Left hindlimb (tissue), 1 donor: ENCODE data around the gene CBR1.
A peak's percentile ranks its signal among the peaks of the same experiment; 100 is the strongest.

ENCODE experiments used
- DNase-seq: peaks from one replicate; pipeline ENCODE4 v3.0.0-alpha.2; 2018

Gene CBR1

DNA sequence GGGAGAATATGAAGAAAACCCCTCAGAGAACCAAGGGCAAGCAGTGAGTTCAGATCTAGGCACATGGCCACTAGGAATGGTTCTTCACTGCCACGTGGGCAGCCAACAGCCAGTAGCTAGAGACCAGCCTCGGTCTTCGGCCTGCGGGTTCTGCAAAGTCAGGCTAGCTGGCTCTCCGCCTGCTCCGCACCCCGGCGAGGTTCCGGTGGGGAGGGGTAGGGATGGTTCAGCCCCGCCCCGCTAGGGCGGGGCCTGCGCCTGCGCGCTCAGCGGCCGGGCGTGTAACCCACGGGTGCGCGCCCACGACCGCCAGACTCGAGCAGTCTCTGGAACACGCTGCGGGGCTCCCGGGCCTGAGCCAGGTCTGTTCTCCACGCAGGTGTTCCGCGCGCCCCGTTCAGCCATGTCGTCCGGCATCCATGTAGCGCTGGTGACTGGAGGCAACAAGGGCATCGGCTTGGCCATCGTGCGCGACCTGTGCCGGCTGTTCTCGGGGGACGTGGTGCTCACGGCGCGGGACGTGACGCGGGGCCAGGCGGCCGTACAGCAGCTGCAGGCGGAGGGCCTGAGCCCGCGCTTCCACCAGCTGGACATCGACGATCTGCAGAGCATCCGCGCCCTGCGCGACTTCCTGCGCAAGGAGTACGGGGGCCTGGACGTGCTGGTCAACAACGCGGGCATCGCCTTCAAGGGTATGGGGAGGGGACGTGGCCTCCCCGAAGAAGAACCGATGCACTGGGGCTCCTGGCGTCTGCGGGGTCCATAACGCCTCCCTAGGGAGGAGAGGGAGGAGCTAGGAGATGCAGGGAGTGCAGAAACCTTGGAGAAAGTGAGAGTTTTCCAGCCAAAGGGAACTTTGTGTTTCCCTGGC lies at the start of gene CBR1:
TSS of gene CBR1 (plus strand) at position 312 of the 871 bp plus-strand sequence. CDS start at position 404, 92 bp downstream.
- peak; percentile 91 for DNase-seq

DNA sequence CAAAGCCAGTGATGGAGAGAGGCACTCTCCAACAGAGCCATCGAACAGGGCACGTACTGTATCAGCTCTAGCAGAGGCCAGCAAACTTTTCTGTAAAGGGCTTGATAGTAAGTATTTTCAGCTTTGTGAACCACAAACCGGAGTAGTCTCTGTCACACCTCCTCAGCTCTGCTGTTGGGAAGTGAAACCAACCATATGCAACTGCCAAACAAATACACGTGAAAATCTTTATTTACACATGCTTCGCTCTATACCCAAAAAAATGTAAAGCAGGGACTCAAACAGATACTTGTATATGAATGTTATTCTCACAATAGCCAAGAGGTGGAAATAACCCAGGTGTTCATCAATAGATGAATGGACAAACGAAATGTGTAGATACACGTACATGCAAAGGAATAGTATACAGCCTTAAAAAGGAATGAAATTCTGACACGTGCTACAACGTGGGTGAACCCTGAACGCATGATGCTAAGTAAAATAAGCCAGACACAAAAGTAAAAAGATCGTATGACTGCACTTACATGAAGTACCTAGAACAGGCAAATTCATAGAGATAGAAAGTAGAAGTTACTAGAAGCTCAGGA lies 48.5 kb upstream of the CBR1 start:
- no peak for DNase-seq

DNA sequence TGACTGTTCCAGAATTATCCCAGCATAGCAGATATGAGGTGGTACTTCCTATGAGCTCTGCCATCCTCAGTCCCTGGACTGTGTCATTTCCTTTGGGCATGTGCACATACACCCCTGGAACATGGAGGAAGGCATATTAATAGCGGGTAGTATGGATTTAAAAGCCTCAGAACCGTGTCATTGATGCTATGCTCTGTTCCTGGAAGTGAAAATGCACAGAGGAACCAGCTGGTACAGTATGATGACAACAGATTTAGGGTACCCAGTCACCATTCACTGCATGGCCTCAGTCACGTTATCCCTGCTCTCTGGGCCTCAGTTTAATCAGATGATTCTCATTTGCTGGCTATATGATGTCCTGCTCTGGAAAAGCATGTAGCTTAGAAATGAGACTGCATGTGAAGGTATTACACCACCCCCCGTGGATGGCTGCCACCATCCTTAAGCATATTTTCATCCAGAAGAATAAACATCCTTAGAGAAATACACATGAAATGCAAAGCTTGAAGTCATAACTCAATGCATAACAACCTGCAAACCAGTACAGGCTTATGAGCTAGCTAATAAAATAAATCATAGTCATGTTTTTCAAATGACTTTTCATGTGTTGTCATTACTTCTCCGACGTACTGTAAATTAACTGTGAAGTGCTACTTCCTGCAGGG lies 47.3 kb upstream of the CBR1 start:
- no peak for DNase-seq

DNA sequence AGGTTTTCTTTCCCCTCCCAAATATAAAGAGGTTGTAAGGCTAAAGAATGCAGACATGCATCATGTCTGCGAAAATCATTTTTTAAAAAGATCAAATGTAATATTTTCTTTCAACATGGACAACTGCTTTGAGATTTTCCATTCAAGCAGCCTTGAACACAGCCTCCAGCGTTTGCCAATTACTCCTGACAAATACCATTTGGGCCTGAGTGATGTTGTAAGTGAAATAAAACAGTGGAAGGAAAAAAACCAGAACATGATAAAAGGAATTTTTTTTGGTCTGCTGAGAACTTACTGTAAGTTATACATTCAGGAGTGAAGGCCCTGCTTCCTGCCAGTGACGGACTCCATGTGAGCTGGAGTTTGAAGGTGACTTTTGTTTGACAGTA lies 46.7 kb upstream of the CBR1 start:
- DNase-seq = no peak

DNA sequence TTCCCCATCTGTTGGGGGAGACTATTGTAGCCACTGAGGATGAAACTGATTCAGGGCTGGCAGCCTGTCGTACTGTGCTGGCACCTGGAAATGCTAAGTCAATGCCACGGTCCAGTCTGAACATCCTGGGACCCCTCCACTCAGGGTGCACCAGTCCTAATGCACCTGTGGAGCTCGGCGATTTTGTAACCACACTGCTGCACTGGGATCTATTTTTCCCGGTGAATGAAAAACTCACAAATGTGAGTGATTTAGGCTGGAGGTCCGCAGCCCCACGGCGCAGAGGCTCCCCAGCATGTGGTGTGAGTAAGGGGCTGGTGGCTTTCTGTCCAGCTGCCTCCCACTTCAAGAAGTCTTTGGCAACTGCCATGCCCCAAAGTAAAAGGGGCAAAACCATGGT lies 45.0 kb upstream of the CBR1 start:
- no peak for DNase-seq

DNA sequence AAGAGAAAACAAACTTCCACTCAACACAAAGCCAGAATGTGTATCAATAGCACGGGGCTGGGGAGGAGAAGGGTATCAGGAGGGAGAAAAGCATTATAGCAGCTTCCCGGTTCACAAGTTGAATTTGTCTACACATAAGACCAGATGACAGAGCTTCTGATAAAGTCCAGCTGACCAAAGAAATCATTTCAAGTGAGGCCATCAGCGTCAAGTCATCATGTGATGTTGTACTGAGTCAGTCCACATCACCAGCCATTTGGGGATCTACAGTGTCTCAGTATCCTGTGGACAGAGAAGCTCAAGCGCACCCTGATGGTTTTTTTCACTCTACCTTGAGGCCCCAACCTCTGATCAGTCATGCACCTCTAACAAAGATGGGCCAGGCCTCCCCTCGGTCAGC lies 42.5 kb upstream of the CBR1 start:
- DNase-seq = no peak

DNA sequence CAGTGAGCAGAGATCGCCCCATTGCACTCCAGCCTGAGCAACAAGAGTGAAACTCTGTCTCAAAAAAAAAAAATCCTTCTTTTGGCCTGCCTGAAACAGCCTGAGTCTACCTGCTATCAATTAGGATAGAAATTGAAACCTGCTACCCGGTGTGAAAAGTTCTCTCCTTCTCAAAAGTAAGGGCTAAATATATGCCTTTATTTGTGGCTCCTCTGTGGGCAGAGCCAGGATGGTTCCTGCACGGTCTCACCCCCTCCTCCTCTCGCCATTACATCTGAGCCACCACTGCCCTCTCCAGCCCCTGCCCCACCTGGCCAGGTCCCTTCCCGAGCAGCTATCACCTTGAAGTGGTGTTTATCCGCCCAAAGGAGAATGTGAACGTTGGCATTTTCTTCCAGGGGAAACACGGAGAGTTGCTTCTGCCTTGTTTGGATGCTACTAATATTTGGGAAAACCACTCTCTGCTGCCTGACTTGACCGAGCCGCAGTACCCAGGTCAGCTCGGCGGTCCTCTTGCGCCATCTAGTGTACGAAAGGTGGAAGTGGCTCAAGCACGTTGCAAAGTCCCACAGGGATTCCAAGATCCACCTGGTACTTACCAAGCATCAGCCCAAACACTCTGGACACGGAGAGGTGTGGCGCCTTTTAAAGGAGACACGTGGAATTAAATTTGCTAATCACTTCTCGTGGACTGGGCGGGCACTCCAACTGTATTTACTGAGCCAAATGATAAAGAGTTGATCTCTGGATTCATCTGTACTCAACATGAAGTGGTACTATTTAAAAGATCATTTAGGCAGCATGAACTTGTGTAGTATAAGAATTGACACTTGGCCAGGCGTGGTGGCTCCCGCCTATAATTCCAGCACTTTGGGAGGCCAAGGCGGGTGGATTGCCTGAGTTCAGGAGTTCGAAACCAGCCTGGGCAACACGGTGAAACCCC lies 41.4 kb upstream of the CBR1 start:
- peak; percentile 84 for DNase-seq

DNA sequence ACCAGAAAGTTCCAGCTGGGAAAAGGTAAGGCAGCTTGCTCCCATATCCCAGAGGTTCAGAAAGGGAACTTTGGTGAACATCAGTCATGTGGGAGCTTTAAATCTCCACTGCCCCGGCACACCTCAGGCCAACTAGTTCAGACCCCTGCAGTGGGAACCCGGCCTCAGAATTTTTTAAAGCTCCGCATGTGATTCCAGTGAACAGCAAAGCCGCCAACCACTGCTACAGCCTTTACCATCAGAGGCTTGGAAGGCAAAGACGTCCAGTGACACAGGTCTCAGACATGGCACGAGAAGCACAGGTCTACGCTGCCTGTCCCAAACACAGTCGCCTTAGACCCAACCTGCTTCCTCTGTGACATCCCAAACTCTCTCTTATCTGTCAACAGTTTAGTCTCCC lies 40.5 kb upstream of the CBR1 start:
- DNase-seq = no peak

DNA sequence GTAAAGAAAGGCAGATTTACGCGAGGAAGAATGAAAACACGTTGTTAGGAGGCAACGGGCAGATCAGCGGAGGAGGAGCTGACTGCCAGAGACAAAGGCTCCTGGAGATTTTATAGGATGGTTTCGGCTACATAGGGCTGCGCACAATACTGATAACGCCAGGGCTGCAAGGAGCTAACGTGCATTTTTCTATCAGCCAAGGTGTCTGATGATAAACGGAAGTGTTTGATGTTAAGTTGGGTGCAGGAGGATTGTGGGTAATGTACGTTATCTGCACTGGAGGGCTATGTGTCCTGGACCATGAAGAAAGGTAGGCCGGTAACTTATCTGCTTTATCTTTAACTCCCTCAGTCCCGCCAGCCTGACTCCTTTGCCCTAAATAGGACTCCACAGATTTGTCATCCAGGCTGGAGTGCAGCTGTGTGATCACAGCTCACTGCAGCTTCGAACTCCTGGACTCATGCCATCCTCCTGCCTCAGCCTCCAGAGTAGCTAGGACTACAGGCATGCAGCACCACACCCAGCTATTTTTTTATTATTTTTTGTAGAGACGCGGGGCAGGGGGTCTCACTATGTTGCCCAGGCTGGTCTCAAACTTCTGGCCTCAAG lies 39.1 kb upstream of the CBR1 start:
- DNase-seq = no peak

DNA sequence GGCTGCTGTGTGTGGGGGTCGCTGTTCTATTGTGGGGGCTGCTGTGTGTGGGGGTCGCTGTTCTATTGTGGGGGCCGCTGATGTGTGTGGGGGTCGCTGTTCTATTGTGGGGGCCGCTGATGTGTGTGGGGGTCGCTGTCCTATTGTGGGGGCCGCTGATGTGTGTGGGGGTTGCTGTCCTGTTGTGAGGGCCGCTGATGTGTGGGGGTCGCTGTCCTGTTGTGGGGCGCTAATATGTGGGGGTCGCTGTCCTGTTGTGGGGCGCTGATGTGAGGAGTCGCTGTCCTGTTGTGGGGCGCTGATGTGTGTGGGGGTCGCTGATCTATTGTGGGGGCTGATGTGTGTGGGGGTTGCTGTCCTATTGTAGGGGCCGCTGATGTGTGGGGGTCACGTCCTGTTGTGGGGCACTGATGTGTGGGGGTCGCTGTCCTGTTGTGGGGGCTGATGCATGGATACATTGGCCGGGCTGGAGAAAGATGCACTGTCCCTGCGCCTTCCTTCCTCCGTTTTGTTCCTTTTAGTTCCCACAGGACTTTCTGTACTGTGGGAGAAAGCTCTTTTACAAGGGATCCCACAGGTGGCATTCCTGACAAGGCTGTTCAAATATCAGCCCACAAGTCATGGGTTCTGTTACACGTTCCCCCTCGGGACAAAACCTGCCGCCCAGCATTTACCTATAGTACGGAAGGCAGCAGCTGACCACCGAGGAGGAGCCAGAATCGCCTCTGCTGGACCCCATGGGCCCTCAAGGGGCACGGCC lies 37.0 kb upstream of the CBR1 start:
- no peak for DNase-seq

DNA sequence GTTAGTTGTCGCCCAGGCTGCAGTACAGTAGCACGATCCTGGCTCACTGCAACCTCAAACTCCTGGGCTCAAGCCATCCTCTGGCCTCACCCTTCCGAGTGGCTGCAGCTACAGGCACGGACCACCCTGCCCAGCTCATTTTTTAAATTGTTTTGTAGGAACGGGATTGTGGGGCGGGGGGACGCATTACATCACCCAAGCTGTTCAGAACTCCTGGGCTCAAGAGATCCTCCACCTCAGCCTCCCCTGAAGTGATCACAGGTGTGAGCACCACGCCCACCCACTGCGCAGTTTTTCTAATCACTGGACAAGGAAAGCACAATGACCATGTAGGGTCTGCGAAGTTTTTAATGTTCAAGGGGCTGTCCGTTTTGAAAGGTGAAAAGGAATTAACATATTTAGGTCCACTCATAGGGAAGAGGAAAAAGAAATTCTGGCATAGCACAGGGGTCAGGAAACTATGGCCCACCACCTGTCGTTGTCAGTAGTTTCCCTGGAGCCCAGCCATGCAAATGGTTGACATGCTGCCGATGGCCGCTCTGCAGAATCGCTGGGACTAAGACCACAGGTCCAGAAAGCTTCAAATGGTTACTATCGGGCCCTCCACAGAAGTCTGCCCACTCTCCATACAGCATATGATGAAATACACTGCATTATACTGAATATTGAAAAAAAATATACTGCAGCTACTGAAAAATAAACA lies 35.5 kb upstream of the CBR1 start:
- no peak for DNase-seq

DNA sequence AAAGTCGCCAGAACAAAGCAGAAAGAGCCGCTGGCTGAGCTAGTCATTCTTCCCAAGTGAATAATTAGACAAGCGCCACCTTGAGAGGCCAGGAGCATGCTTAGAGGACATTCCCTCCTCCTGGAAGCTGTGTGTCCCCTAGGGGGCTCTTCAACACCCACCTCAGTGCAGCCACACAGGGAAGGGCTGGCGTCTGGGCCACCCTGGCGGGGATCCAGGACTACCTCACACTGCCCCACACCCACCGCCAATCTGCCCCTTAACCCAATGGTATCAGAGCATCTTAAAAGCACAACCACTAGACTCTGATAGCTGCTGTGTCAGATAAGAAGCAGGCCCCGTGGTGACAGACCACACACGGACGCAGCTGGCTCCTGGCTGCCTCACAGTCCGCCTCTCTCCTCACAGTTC lies 34.4 kb upstream of the CBR1 start:
- DNase-seq = no peak

DNA sequence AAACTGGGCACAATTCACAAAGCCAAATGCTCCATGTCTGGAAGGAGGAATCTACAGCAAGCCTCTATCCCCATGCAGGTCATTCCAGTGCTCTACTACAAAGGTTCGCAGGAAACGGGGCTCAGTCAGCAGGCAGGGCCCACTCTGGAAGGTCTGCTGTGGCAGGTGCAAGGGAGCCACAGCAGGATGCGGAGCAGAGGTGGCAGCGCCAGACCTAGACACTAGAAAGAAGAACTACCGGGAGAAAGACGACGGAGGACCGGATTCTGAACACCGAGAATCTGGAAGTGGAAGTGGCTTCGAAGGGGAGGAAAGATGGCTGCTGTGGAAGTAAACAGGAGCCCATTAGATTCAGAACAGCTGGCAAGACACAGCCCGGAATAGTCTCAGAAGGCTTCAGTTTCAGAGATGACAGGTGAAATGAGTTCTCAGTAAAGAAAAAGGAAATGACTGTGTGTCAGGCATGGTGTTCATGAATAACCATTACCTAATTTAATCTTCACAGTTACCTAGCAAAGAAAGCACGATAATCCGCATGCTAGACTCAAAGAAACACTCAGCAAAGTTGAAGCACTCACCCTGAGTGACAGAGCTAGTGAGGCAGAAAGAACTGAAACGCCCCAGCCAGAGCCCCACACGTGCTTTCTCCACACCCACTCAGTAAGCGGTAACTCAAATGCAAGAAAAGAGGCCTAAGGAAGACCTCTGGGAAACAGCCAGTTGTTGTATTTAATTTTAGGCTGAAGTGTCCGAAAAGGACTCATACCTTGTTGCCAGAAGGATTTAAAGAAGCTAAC lies 30.9 kb upstream of the CBR1 start:
- no peak for DNase-seq

DNA sequence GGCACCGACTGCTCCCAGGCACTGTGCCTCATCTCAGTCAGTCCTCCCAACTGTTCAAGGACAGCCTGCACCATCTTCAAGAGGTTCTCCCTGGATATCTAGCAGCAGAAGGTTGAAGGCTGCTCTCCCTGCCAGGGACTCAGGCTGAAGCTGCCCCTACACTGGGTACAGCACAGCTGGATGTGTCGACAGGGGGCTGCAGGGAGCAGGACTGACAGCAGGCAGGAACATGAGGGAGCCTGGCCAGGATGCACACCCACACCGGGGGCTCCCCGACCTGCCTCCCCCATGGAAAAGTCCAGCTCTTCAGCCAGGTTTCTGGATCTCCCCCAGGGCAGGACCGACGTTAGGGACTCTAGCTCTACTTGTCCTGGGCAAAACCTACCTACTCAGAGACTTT lies 30.0 kb upstream of the CBR1 start:
- DNase-seq = no peak

DNA sequence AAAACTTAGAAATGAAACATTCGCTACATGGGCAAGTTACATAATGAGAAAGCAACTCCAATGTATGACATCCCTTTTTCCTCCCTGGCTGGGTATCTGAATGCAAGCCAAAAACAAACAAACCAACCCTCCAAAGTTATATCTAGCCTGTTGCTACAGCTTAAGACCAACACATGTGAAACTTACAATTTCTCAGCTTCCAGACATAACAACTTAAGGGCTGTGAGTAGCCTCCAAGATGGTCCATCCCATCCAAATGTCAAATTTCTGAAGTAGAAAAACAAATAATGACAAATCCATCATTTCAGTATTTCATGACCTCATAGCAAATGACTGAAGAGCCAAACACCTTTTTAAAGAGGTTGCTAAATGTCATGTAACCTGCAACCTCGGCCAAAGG lies 29.4 kb upstream of the CBR1 start:
- DNase-seq = no peak

DNA sequence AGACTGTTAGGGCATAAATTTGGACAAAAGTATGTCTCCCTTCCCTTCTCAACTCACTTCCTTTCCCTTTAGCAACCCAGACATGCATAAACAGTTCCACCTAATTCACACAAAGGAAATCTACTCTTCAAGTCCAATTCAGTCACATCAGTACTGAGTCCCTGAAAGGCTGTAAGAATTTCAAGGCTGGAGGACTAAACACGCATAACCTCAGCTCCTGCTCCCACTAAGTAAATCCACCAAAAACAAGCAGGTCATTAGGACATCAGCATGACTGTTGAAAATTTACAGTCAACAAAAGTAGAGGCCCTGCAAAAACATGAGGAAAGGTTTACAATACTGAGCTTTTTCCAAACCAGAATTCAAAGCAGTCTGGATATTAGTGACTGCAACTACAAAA lies 27.9 kb upstream of the CBR1 start:
- no peak for DNase-seq

DNA sequence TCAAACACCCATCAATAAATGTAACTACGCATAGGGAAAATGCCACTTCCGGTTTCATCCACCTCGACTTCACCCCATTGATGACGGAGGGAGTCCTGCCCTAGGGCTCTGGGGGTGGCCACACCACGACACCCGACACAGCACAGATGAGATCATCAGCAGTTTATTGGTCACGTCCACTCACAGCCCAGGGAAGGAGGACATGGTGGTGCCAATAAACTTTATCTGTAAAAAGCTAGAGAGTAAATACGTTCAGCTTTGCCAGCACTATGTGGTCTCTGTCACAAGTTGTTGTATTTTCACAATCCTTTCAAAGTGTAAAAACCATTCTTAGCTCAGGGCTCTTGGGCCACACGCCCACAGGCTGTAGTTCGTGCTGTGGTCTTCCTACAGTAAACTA lies 25.8 kb upstream of the CBR1 start:
- DNase-seq = no peak

DNA sequence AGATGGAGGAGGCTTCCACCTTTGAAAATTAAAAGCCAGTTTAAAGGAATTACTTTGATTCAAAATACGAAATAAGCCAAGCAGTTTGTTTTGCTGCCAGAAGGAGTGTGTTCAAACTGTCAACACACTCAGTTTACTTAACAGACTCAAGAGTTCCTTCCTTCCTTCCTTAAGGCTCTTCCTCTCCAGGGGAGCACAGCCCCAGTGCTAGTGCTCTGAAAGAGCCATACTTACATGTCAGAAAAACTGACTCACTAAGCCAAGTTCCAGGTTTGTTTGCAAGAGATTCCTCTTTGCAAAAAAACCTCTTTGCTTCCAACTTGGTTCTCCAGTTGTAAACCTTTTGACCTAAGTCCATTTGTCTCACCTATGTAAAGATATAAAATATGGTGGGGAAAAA lies 23.8 kb upstream of the CBR1 start:
- DNase-seq = no peak

DNA sequence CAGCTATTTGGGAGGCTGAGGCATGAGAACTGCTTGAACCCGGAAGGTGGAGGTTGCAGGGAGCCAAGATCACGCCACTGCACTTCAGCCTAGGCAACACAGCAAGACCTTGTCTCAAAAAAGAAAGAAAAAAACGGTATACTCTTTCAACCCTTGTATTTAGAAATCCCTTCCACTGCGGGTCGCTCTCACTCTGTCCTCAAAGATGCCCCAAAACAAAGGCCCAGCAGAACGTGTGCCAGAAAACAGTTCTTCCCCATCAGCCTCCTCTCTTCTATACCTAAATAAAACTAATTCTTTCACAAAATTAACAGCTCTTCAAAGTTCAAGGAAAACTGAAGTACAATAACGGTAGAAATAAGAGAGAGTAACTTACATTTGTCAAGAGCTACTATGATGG lies 22.7 kb upstream of the CBR1 start:
- DNase-seq = no peak

DNA sequence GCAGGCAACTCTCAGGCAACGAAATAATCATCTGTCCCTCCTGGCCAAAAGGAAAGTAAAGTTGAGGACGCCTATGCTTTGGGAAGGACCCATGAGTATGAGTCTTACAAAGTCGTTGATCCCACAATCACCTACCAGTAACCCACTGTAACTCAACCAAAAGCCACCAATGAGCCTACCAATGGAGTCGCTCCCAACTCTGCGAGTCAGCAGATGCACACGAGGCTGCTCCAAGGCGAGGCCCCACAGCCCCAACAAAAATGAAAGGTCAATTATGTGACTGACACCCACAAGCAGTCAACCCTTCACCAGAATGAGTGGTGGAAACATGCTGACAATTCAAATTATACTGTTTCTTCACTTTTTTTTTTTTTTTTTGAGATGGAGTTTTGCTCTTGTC lies 21.5 kb upstream of the CBR1 start:
- DNase-seq = no peak
